HepG2 (cell line): ENCODE results near the gene C20orf202. TPM values are rescaled to one million over a fixed set of nuclear protein-coding genes. Genes with fewer than 3 reads are reported as not detected.

Experiments
- CENPT ChIP-seq: sonication (generic); formaldehyde crosslinking; IDR thresholded peaks from 2 replicates; pipeline ENCODE4 v1.8.0; 2022; ENCODE audit warnings: low read depth, mild to moderate bottlenecking, moderate library complexity, missing genetic modification reagents
- ERF ChIP-seq: IDR thresholded peaks from 2 replicates; pipeline ENCODE4 v1.6.1; 2018; ENCODE audit warnings: missing biosample characterization, missing genetic modification reagents
- FIP1L1 ChIP-seq: fragments of 200-400 bp; formaldehyde crosslinking; IDR thresholded peaks from 2 replicates; pipeline ENCODE4 v1.6.1; 2018; ENCODE audit warnings: low read depth, mild to moderate bottlenecking, low read length, moderate library complexity, borderline replicate concordance; ENCODE audit not compliant: insufficient read depth
- GTF3A ChIP-seq: sonication (generic); formaldehyde crosslinking; conservative IDR thresholded peaks from 2 replicates; pipeline ENCODE4 v1.4.0; 2020; ENCODE audit warnings: mild to moderate bottlenecking, missing genetic modification reagents
- MED1 ChIP-seq: sonication (generic); formaldehyde crosslinking; IDR thresholded peaks from 2 replicates; pipeline ENCODE4 v1.4.0; 2020; ENCODE audit warnings: missing genetic modification reagents
- NFE2L1 ChIP-seq: sonication (generic); formaldehyde crosslinking; IDR thresholded peaks from 2 replicates; pipeline ENCODE4 v1.4.0; 2020; ENCODE audit warnings: missing genetic modification reagents, mild to moderate bottlenecking, borderline replicate concordance
- SAFB2 ChIP-seq: sonication (generic); formaldehyde crosslinking; IDR thresholded peaks from 2 replicates; pipeline ENCODE4 v1.5.1; 2020; ENCODE audit warnings: missing genetic modification reagents, low read depth, mild to moderate bottlenecking, borderline replicate concordance
- SP5 ChIP-seq: IDR thresholded peaks from 2 replicates; pipeline ENCODE4 v1.6.1; 2016; ENCODE audit warnings: low read depth, borderline replicate concordance
- SSRP1 ChIP-seq: IDR thresholded peaks from 2 replicates; pipeline ENCODE4 v1.6.1; 2016; ENCODE audit warnings: control low read depth
- THAP11 ChIP-seq: IDR thresholded peaks from 2 replicates; pipeline ENCODE4 v1.6.1; 2016; ENCODE audit warnings: missing biosample characterization, missing genetic modification reagents
- TP53 ChIP-seq: sonication (generic); formaldehyde crosslinking; conservative IDR thresholded peaks from 2 replicates; pipeline ENCODE4 v1.4.0; 2020; ENCODE audit warnings: missing genetic modification reagents
- ZNF260 ChIP-seq: sonication (generic); formaldehyde crosslinking; IDR thresholded peaks from 2 replicates; pipeline ENCODE4 v1.4.0; 2020; ENCODE audit warnings: missing genetic modification reagents, low read depth, mild to moderate bottlenecking, borderline replicate concordance
- ZNF335 ChIP-seq: sonication (generic); formaldehyde crosslinking; IDR thresholded peaks from 2 replicates; pipeline ENCODE4 v1.4.0; 2020; ENCODE audit warnings: missing genetic modification reagents
- polyA plus RNA-seq, 8 experiments: library from polyadenylated mRNA; depleted of rRNA in 3 of 8; stranded (reverse) in 7 of 8; unstranded in 1 of 8; fragments of >200 nt; fragmentation: Illumina TruSeq in 4 of 8; extraction: Trizol in 4 of 8; gene quantifications; 2 replicates each; pipeline versions ENCODE4 v1.2.1 to v1.2.3, GENCODE V29; 2011 to 2016; ENCODE audit warnings: low read depth in 4 of 8, missing spikeins in 1 of 8, mixed read lengths in 1 of 8; ENCODE audit not compliant: insufficient read depth in 1 of 8
- total RNA-seq, 5 experiments: library from RNA; depleted of rRNA; stranded (reverse); fragments of >200 nt; fragmentation: Illumina TruSeq; extraction: Trizol; gene quantifications; 2 replicates each; pipeline ENCODE4 v1.2.3, GENCODE V29; 2016; ENCODE audit warnings: low read depth in 1 of 5
- TF ChIP-seq, protein P1 (sequence below): sonication (generic); formaldehyde crosslinking; IDR thresholded peaks from 2 replicates; pipeline ENCODE4 v1.8.0; 2022; ENCODE audit warnings: mild to moderate bottlenecking, missing genetic modification reagents
- TF ChIP-seq, protein P2 (sequence below): sonication (generic); formaldehyde crosslinking; IDR thresholded peaks from 2 replicates; pipeline ENCODE4 v1.8.0; 2022; ENCODE audit warnings: missing genetic modification reagents, mild to moderate bottlenecking, borderline replicate concordance
- TF ChIP-seq, protein P3 (sequence below): sonication (generic); formaldehyde crosslinking; IDR thresholded peaks from 2 replicates; pipeline ENCODE4 v1.4.0; 2020; ENCODE audit warnings: missing genetic modification reagents, borderline replicate concordance
- TF ChIP-seq, protein P4 (sequence below): sonication (generic); formaldehyde crosslinking; IDR thresholded peaks from 2 replicates; pipeline ENCODE4 v1.9.0; 2021; ENCODE audit warnings: missing genetic modification reagents, mild to moderate bottlenecking, borderline replicate concordance
- TF ChIP-seq, protein P5 (sequence below): sonication (generic); formaldehyde crosslinking; IDR thresholded peaks from 2 replicates; pipeline ENCODE4 v1.8.0; 2022; ENCODE audit warnings: missing genetic modification reagents, mild to moderate bottlenecking, moderate library complexity, borderline replicate concordance

C20orf202 gene
- total and polyA plus RNA-seq, 2 of the 13 experiments (the other 11 are each of a cell fraction or from before 2014, with no cell fraction given): 0.20 to 1.2 TPM

DNA sequence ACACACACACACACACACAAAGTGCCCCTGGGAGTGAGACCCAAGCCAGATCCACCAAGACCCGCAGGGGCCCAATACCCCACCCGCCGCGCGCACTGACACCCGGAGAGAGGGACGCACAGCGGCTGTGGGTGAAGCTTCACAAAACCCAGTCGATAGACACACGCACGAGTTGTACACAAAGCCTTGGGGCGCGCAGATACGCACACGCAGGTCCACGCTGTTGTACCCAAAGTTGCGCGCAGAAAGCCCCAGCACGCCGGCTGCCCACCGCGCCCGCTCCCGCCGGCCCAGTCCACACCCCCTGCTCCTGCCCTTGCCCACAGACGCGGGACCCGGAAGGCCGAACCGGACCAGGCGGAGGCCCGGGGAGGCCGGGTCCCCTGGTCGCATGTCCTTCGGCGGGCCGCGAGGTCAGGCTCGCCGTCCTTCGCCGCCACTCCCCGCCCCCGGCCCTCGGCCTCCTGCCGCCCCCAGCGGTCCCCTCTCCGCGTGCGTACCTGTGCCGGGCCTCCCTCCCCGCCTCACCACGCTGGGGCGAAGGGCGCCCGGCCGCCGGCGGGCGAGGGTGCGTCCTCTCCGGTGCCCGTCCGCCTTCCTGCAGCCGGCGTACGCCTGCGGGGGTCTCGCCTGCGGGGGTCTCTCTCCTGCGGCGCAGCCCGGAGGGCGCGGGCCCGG, 18.5 kb upstream of the C20orf202 start, which contains the start of gene TMEM74B (continued):
- TF ChIP-seq, protein P1, sequence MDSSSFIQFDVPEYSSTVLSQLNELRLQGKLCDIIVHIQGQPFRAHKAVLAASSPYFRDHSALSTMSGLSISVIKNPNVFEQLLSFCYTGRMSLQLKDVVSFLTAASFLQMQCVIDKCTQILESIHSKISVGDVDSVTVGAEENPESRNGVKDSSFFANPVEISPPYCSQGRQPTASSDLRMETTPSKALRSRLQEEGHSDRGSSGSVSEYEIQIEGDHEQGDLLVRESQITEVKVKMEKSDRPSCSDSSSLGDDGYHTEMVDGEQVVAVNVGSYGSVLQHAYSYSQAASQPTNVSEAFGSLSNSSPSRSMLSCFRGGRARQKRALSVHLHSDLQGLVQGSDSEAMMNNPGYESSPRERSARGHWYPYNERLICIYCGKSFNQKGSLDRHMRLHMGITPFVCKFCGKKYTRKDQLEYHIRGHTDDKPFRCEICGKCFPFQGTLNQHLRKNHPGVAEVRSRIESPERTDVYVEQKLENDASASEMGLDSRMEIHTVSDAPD (CRISPR knock-in tag): no peak
- TF ChIP-seq SAFB2 (CRISPR knock-in tag): no peak
- no peak for TF ChIP-seq SP5 (CRISPR knock-in tag)
- no peak for TF ChIP-seq CENPT
- no peak for TF ChIP-seq ZNF335
- TF ChIP-seq, protein P2, sequence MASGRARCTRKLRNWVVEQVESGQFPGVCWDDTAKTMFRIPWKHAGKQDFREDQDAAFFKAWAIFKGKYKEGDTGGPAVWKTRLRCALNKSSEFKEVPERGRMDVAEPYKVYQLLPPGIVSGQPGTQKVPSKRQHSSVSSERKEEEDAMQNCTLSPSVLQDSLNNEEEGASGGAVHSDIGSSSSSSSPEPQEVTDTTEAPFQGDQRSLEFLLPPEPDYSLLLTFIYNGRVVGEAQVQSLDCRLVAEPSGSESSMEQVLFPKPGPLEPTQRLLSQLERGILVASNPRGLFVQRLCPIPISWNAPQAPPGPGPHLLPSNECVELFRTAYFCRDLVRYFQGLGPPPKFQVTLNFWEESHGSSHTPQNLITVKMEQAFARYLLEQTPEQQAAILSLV: no peak
- TF ChIP-seq, protein P3, sequence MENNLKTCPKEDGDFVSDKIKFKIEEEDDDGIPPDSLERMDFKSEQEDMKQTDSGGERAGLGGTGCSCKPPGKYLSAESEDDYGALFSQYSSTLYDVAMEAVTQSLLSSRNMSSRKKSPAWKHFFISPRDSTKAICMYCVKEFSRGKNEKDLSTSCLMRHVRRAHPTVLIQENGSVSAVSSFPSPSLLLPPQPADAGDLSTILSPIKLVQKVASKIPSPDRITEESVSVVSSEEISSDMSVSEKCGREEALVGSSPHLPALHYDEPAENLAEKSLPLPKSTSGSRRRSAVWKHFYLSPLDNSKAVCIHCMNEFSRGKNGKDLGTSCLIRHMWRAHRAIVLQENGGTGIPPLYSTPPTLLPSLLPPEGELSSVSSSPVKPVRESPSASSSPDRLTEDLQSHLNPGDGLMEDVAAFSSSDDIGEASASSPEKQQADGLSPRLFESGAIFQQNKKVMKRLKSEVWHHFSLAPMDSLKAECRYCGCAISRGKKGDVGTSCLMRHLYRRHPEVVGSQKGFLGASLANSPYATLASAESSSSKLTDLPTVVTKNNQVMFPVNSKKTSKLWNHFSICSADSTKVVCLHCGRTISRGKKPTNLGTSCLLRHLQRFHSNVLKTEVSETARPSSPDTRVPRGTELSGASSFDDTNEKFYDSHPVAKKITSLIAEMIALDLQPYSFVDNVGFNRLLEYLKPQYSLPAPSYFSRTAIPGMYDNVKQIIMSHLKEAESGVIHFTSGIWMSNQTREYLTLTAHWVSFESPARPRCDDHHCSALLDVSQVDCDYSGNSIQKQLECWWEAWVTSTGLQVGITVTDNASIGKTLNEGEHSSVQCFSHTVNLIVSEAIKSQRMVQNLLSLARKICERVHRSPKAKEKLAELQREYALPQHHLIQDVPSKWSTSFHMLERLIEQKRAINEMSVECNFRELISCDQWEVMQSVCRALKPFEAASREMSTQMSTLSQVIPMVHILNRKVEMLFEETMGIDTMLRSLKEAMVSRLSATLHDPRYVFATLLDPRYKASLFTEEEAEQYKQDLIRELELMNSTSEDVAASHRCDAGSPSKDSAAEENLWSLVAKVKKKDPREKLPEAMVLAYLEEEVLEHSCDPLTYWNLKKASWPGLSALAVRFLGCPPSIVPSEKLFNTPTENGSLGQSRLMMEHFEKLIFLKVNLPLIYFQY (CRISPR knock-in tag): peak; percentile 90; the same call in 1 of the 2 replicates
- 0 out of 2 replicates have a peak, but pooled peaks have one; percentile 41 for TF ChIP-seq TP53 (CRISPR knock-in tag)
- TF ChIP-seq, protein P4, sequence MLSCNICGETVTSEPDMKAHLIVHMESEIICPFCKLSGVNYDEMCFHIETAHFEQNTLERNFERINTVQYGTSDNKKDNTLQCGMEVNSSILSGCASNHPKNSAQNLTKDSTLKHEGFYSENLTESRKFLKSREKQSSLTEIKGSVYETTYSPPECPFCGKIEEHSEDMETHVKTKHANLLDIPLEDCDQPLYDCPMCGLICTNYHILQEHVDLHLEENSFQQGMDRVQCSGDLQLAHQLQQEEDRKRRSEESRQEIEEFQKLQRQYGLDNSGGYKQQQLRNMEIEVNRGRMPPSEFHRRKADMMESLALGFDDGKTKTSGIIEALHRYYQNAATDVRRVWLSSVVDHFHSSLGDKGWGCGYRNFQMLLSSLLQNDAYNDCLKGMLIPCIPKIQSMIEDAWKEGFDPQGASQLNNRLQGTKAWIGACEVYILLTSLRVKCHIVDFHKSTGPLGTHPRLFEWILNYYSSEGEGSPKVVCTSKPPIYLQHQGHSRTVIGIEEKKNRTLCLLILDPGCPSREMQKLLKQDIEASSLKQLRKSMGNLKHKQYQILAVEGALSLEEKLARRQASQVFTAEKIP (CRISPR knock-in tag): no peak
- TF ChIP-seq THAP11 (CRISPR knock-in tag): peak; percentile 30; the same call in 1 of the 2 replicates
- no peak for TF ChIP-seq ERF
- no peak for TF ChIP-seq ZNF260 (CRISPR knock-in tag)
- no peak for TF ChIP-seq GTF3A (CRISPR knock-in tag)
- TF ChIP-seq, protein P5, sequence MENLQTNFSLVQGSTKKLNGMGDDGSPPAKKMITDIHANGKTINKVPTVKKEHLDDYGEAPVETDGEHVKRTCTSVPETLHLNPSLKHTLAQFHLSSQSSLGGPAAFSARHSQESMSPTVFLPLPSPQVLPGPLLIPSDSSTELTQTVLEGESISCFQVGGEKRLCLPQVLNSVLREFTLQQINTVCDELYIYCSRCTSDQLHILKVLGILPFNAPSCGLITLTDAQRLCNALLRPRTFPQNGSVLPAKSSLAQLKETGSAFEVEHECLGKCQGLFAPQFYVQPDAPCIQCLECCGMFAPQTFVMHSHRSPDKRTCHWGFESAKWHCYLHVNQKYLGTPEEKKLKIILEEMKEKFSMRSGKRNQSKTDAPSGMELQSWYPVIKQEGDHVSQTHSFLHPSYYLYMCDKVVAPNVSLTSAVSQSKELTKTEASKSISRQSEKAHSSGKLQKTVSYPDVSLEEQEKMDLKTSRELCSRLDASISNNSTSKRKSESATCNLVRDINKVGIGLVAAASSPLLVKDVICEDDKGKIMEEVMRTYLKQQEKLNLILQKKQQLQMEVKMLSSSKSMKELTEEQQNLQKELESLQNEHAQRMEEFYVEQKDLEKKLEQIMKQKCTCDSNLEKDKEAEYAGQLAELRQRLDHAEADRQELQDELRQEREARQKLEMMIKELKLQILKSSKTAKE: 0 out of 2 replicates have a peak, but pooled peaks have one; percentile 25
- peak; percentile 49; the same call in 1 of the 2 replicates for TF ChIP-seq NFE2L1 (CRISPR knock-in tag)
- TF ChIP-seq FIP1L1: no peak
- TF ChIP-seq SSRP1: no peak
- TF ChIP-seq MED1 (CRISPR knock-in tag): peak; percentile 19; the same call in 1 of the 2 replicates
